Tibial nerve (tissue), 4 donors: ENCODE results near the gene MAPT.

Experiments used
- EP300 ChIP-seq, 2 donors: sonication (generic); formaldehyde crosslinking; IDR thresholded peaks; one replicate each; pipeline ENCODE4 v1.6.1; 2017; ENCODE audit warnings: antibody characterized with exemption in 2 of 2, mild to moderate bottlenecking in 1 of 2
- POLR2A ChIP-seq, 2 donors: fragments of 450-650 bp; IDR thresholded peaks; one replicate each; pipeline ENCODE4 v1.6.1; 2017; ENCODE audit warnings: antibody characterized with exemption in 2 of 2, mild to moderate bottlenecking in 2 of 2, moderate library complexity in 2 of 2
- TF ChIP-seq, protein P1 (sequence below), 5 experiments: fragments of 200-600 bp in 3 of 5; fragments of 450-650 bp in 2 of 5; sonication (generic) in 3 of 5; IDR thresholded peaks; one replicate each; pipeline ENCODE4 v1.5.1; 2016 to 2019; ENCODE audit warnings: antibody characterized with exemption in 5 of 5, mild to moderate bottlenecking in 3 of 5, moderate library complexity in 2 of 5

DNA sequence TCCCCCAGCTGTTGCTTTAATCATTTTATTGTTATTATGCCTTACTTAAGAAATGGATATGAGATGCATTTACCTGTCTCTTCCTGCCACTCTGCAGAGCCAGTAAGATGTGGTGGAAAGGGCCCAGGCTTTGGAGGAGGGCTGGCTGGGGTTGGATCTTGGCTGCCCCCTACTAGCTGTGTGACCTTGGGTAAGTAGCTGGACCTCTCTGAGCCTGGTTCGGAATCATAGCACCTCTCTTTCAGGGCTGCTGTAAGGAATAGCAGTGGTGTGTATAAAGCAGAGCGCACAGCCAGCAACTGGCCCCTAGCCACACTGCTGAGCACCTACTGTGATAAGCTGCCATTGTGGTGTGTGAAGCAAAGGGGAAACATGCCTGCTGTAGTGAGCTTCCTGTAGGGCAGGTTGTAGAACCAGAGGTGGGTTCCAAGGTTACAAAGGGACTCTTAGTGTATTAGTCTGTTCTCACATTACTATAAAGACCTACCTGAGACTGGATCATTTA lies 23.9 kb downstream of the MAPT start:
- TF ChIP-seq, protein P1, sequence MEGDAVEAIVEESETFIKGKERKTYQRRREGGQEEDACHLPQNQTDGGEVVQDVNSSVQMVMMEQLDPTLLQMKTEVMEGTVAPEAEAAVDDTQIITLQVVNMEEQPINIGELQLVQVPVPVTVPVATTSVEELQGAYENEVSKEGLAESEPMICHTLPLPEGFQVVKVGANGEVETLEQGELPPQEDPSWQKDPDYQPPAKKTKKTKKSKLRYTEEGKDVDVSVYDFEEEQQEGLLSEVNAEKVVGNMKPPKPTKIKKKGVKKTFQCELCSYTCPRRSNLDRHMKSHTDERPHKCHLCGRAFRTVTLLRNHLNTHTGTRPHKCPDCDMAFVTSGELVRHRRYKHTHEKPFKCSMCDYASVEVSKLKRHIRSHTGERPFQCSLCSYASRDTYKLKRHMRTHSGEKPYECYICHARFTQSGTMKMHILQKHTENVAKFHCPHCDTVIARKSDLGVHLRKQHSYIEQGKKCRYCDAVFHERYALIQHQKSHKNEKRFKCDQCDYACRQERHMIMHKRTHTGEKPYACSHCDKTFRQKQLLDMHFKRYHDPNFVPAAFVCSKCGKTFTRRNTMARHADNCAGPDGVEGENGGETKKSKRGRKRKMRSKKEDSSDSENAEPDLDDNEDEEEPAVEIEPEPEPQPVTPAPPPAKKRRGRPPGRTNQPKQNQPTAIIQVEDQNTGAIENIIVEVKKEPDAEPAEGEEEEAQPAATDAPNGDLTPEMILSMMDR (IDR thresholded peaks at IDR 0.05): no peak
- TF ChIP-seq EP300 (IDR thresholded peaks at IDR 0.05) (no peak), POLR2A (IDR thresholded peaks at IDR 0.05) (no peak)
